Measurements from ENCODE around the gene C1QL1. TPM values are rescaled to one million over a fixed set of nuclear protein-coding genes. Genes with fewer than 3 reads are reported as not detected.

C1QL1 gene
- total and polyA plus RNA-seq, 2 of the 13 experiments (the other 11 are each of a cell fraction or from before 2014, with no cell fraction given), result 0.11 TPM

DNA sequence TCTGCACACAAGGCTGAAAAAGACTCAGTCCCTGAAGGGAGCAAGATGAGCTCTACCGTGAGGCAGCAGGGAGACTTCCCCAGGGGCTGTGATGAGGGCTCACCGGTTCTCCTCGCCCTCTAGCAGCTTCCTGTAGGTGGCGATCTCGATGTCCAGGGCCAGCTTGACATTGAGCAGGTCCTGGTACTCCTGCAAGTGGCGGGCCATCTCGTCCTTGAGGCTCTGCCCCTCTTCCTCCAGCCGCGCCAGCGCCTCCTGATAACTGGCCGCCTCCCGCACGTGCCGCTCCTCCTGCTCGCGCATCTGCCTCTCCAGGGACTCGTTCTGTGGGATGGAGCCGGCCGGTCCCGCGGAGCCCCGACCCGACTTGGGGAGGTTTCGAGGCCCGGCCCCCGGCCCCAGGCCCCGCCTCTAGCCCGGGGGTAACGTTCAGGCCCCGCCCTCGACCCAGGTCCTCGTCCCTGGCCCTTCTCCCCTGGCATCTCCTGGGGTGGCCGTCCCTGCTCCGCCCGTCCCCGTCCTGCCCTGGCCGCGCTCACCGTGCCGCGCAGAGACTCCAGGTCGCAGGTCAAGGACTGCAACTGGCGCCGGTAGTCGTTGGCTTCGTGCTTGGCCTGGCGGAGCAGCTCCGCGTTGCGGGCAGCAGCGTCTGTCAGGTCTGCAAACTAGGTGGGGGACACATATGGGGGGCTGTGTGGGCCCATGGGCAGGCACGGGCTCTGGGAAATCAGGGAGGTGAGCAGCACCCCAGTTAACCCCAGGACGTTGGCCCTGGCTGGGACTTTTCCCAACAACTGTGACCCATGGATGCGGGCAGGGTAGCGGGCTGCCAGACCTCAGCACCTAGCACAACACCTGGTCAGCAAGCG is 56.7 kb downstream of the C1QL1 start:
- DNase-seq (ENCODE audit: low spot score) (peak; percentile 74), FAIRE-seq (peak; percentile 93), ATAC-seq (peak; percentile 86)
- no peaks in the 10 kb centered on the region for H3K79me2 ChIP-seq (ENCODE audit: insufficient read depth, low read length)
- intact Hi-C loops (cut with micrococcal nuclease; ENCODE audit: unreplicated experiment) (no loop called here), in situ Hi-C loops (cut with HindIII; ENCODE audit: extremely low pct_ligation_motif_present, low pct_unique_long_range_greater_than_20kb) (no loop called here)
- H3K9ac ChIP-seq (ENCODE audit: insufficient read depth, low read depth, low read length), result no peak overlapping the region
- CTCF ChIA-PET (ENCODE audit: low intra/inter-chr PET ratio, low total read pairs), result interaction anchor here (1.1 to 1.5 kb wide), 3 partner anchors 105 to 110 kb away, joined by 3 to 10 read pairs (median 4); no protein-coding TSS in a partner anchor
- H3K4me1 ChIP-seq (ENCODE audit: insufficient read depth, low read length), result peaks cover 69% of the 10 kb centered on the region
- H4K20me1 ChIP-seq (ENCODE audit: insufficient read depth, low read length), result no peaks in the 10 kb centered on the region; the same call in 1 of the 2 replicates
- peaks cover 10 to 51% of the 10 kb centered on the region in 2 experiments; a peak in 4 of 5 replicates for H3K27me3 ChIP-seq (ENCODE audit: control insufficient read depth in 1 of 2, insufficient read depth in 2 of 2, low read length in 2 of 2)
- WGBS (ENCODE audit: low lambda C conversion rate), result 18% methylated on average over 7 of the region's 56 CpGs
- peak overlapping the region; percentile 29 to 63 (median 52); a peak in 4 of 6 replicates for H3K4me3 ChIP-seq (replicated peaks in 1 of 3; ENCODE audit: insufficient read depth in 1 of 3, low read depth in 2 of 3, low read length in 3 of 3)
- H3K9me3 ChIP-seq (ENCODE audit: low read length), result no peaks in the 10 kb centered on the region
- H2AFZ ChIP-seq (ENCODE audit: low read length), result no peak overlapping the region
- peak overlapping the region; percentile 76 for H3K4me2 ChIP-seq (ENCODE audit: low read depth, low read length)
- H3K27ac ChIP-seq (ENCODE audit: extremely low read length, insufficient read depth, low read length), result no peak overlapping the region
- H3K36me3 ChIP-seq (replicated peaks in 1 of 2; ENCODE audit: control insufficient read depth in 1 of 2, insufficient read depth in 2 of 2, low read length in 2 of 2), result no peaks in the 10 kb centered on the region
- POLR2A ChIA-PET, result interaction anchor here (0.7 to 1.3 kb wide), 3 partner anchors 9 to 108 kb away, joined by 3 to 5 read pairs (median 3); partner anchors contain the start of gene EFTUD2
- no TSS peak for BruUV-seq (replicated peaks)
- 0 out of 2 replicates have a peak, but pooled peaks have one; percentile 36 for TF ChIP-seq ZNF563 (CRISPR knock-in tag; IDR thresholded peaks at IDR 0.05)
- peak; percentile 36; the same call in 1 of the 2 replicates for TF ChIP-seq TSC22D2 (CRISPR knock-in tag; IDR thresholded peaks at IDR 0.05; ENCODE audit: borderline replicate concordance)
- TF ChIP-seq RAD21 (CRISPR knock-in tag; IDR thresholded peaks at IDR 0.05), result peak; percentile 67; the same call in 1 of the 2 replicates
- no peak for TF ChIP-seq SNRNP70 (IDR thresholded peaks at IDR 0.05; ENCODE audit: low read depth, low read length)
- TF ChIP-seq KDM6A (CRISPR knock-in tag; IDR thresholded peaks at IDR 0.05; ENCODE audit: low read depth), result no peak
- TF ChIP-seq RXRB (CRISPR knock-in tag; IDR thresholded peaks at IDR 0.05; ENCODE audit: borderline replicate concordance), result peak; percentile 26; the same call in 1 of the 2 replicates
- peak; percentile 42; the same call in 1 of the 2 replicates for TF ChIP-seq ZNF644 (CRISPR knock-in tag; IDR thresholded peaks at IDR 0.05; ENCODE audit: low read depth)
- peak; percentile 50; the same call in 1 of the 2 replicates for TF ChIP-seq ZNF331 (CRISPR knock-in tag; IDR thresholded peaks at IDR 0.05)
- no peak for TF ChIP-seq RARG (CRISPR knock-in tag; IDR thresholded peaks at IDR 0.05; ENCODE audit: low read depth)
- TF ChIP-seq, protein P1, sequence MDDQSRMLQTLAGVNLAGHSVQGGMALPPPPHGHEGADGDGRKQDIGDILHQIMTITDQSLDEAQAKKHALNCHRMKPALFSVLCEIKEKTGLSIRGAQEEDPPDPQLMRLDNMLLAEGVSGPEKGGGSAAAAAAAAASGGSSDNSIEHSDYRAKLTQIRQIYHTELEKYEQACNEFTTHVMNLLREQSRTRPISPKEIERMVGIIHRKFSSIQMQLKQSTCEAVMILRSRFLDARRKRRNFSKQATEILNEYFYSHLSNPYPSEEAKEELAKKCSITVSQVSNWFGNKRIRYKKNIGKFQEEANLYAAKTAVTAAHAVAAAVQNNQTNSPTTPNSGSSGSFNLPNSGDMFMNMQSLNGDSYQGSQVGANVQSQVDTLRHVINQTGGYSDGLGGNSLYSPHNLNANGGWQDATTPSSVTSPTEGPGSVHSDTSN (CRISPR knock-in tag; IDR thresholded peaks at IDR 0.05; ENCODE audit: borderline replicate concordance), result no peak
- peak; percentile 40; the same call in 1 of the 2 replicates for TF ChIP-seq ZNF225 (CRISPR knock-in tag; IDR thresholded peaks at IDR 0.05)
- no peak for TF ChIP-seq ZNF720 (CRISPR knock-in tag; IDR thresholded peaks at IDR 0.05)
- TF ChIP-seq SRSF4 (IDR thresholded peaks at IDR 0.05; ENCODE audit: low read depth, low read length, poor library complexity, severe bottlenecking), result no peak
- TF ChIP-seq, protein P2, sequence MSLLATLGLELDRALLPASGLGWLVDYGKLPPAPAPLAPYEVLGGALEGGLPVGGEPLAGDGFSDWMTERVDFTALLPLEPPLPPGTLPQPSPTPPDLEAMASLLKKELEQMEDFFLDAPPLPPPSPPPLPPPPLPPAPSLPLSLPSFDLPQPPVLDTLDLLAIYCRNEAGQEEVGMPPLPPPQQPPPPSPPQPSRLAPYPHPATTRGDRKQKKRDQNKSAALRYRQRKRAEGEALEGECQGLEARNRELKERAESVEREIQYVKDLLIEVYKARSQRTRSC (CRISPR knock-in tag; IDR thresholded peaks at IDR 0.05; ENCODE audit: low read depth), result 0 out of 2 replicates have a peak, but pooled peaks have one; percentile 34
- TF ChIP-seq, protein P3, sequence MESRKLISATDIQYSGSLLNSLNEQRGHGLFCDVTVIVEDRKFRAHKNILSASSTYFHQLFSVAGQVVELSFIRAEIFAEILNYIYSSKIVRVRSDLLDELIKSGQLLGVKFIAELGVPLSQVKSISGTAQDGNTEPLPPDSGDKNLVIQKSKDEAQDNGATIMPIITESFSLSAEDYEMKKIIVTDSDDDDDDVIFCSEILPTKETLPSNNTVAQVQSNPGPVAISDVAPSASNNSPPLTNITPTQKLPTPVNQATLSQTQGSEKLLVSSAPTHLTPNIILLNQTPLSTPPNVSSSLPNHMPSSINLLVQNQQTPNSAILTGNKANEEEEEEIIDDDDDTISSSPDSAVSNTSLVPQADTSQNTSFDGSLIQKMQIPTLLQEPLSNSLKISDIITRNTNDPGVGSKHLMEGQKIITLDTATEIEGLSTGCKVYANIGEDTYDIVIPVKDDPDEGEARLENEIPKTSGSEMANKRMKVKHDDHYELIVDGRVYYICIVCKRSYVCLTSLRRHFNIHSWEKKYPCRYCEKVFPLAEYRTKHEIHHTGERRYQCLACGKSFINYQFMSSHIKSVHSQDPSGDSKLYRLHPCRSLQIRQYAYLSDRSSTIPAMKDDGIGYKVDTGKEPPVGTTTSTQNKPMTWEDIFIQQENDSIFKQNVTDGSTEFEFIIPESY (CRISPR knock-in tag; IDR thresholded peaks at IDR 0.05), result peak; percentile 65; the same call in 1 of the 2 replicates
- TF ChIP-seq KLF12 (CRISPR knock-in tag; IDR thresholded peaks at IDR 0.05; ENCODE audit: borderline replicate concordance), result no peak
- TF ChIP-seq, protein P4, sequence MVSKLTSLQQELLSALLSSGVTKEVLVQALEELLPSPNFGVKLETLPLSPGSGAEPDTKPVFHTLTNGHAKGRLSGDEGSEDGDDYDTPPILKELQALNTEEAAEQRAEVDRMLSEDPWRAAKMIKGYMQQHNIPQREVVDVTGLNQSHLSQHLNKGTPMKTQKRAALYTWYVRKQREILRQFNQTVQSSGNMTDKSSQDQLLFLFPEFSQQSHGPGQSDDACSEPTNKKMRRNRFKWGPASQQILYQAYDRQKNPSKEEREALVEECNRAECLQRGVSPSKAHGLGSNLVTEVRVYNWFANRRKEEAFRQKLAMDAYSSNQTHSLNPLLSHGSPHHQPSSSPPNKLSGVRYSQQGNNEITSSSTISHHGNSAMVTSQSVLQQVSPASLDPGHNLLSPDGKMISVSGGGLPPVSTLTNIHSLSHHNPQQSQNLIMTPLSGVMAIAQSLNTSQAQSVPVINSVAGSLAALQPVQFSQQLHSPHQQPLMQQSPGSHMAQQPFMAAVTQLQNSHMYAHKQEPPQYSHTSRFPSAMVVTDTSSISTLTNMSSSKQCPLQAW (CRISPR knock-in tag; IDR thresholded peaks at IDR 0.05), result peak; percentile 39; the same call in 1 of the 2 replicates
- 0 out of 2 replicates have a peak, but pooled peaks have one; percentile 8 for TF ChIP-seq BHLHE40 (IDR thresholded peaks at IDR 0.05; ENCODE audit: low read length)

Data from HepG2 (cell line).